ENCODE results near the gene OSMR.
"Not testable (repeated sequence)": the region's sequence is repeated elsewhere in the genome, so short reads cannot be mapped to it uniquely, and the experiment has no call there.

OSMR gene

GRCh38 chr5:38831117-38831516 is 14.7 kb upstream of the OSMR start:
- no peak for DNase-seq

GRCh38 chr5:38831909-38832308 is 13.9 kb upstream of the OSMR start:
- DNase-seq, result no peak

GRCh38 chr5:38832810-38833209 is 13.0 kb upstream of the OSMR start:
- DNase-seq, result no peak

GRCh38 chr5:38835887-38836286 is 9.9 kb upstream of the OSMR start:
- DNase-seq, result no peak

GRCh38 chr5:38837416-38837815 is 8.4 kb upstream of the OSMR start:
- no peak for DNase-seq

- no peak for DNase-seq
Measured at GRCh38 chr5:38837932-38838331, 7.9 kb upstream of the OSMR start.

- DNase-seq, result no peak
Measured at GRCh38 chr5:38843665-38844064, 2.1 kb upstream of the OSMR start.

GRCh38 chr5:38846379-38847011 is 683 bp downstream of the OSMR start:
- DNase-seq, result no peak

GRCh38 chr5:38847559-38848347 is 1.9 kb downstream of the OSMR start:
- DNase-seq, result no peak

GRCh38 chr5:38848637-38849036 is 2.8 kb downstream of the OSMR start:
- no peak for DNase-seq

- DNase-seq, result not testable (repeated sequence)
Measured at GRCh38 chr5:38851640-38852039, 5.8 kb downstream of the OSMR start.

GRCh38 chr5:38853753-38854470 is 8.1 kb downstream of the OSMR start:
- no peak for DNase-seq

- no peak for DNase-seq
Measured at GRCh38 chr5:38854907-38855306, 9.1 kb downstream of the OSMR start.

- DNase-seq, result no peak
Measured at GRCh38 chr5:38856660-38857059, 10.8 kb downstream of the OSMR start.

GRCh38 chr5:38858839-38859238 is 13.0 kb downstream of the OSMR start:
- DNase-seq, result no peak

GRCh38 chr5:38861986-38862770 is 16.4 kb downstream of the OSMR start:
- DNase-seq, result not testable (repeated sequence)

GRCh38 chr5:38866362-38867031 is 20.7 kb downstream of the OSMR start:
- no peak for DNase-seq

- no peak for DNase-seq
Measured at GRCh38 chr5:38867032-38867398, 21.2 kb downstream of the OSMR start.

- DNase-seq, result no peak
Measured at GRCh38 chr5:38867416-38867815, 21.6 kb downstream of the OSMR start.

GRCh38 chr5:38870595-38870994 is 24.8 kb downstream of the OSMR start:
- DNase-seq, result no peak

GRCh38 chr5:38871058-38871605 is 25.3 kb downstream of the OSMR start:
- DNase-seq, result no peak

Data from T-helper 9 cell (primary cell).